Esophagus muscularis mucosa (tissue), 4 donors: ENCODE measurements around the gene C2orf92. TPM values are rescaled to one million over a fixed set of nuclear protein-coding genes. Genes with fewer than 3 reads are reported as not detected.
"Not testable (repeated sequence)": the region's sequence is repeated elsewhere in the genome, so short reads cannot be mapped to it uniquely, and the experiment has no call there.

ENCODE experiments used
- DNase-seq: peaks from one replicate; pipeline ENCODE4 v3.0.0-alpha.2; 2017; ENCODE audit errors: extremely low spot score
- H3K27ac ChIP-seq, 4 donors: fragments of 200-600 bp; sonication (generic); replicated peaks in 1 of 4; 1 replicate in 3 of 4; 2 replicates in 1 of 4; pipeline ENCODE4 v1.5.1; 2016 to 2019; ENCODE audit warnings: mild to moderate bottlenecking in 1 of 4
- H3K27me3 ChIP-seq, 4 donors: fragments of 200-600 bp; sonication (generic); one replicate each; pipeline versions ENCODE4 v1.5.1 to v1.6.0; 2016 to 2019
- H3K36me3 ChIP-seq, 4 donors: fragments of 200-600 bp; sonication (generic); one replicate each; pipeline ENCODE4 v1.5.1; 2016 to 2019
- H3K4me1 ChIP-seq, 4 donors: fragments of 200-600 bp; sonication (generic); one replicate each; pipeline ENCODE4 v1.5.1; 2016 to 2019
- H3K4me3 ChIP-seq, 4 donors: fragments of 200-600 bp; sonication (generic); 1 replicate in 2 of 4; 2 replicates in 2 of 4; pipeline ENCODE4 v1.5.1; 2016 to 2019; ENCODE audit warnings: mild to moderate bottlenecking in 4 of 4, moderate library complexity in 1 of 4
- H3K9me3 ChIP-seq, 4 donors: fragments of 200-600 bp; sonication (generic); 1 replicate in 3 of 4; 2 replicates in 1 of 4; pipeline ENCODE4 v1.5.1; 2016 to 2019
- CTCF ChIP-seq, 3 experiments: fragments of 200-600 bp in 2 of 3; fragments of 450-650 bp in 1 of 3; sonication (generic) in 2 of 3; IDR thresholded peaks; one replicate each; pipeline ENCODE4 v1.5.1; 2017 to 2019; ENCODE audit warnings: antibody characterized with exemption in 3 of 3, mild to moderate bottlenecking in 2 of 3, moderate library complexity in 1 of 3
- EP300 ChIP-seq: sonication (generic); formaldehyde crosslinking; IDR thresholded peaks from one replicate; pipeline ENCODE4 v1.6.1; 2017; ENCODE audit warnings: antibody characterized with exemption
- POLR2A ChIP-seq: fragments of 450-650 bp; IDR thresholded peaks from one replicate; pipeline ENCODE4 v1.6.1; 2017; ENCODE audit warnings: antibody characterized with exemption, moderate library complexity, mild to moderate bottlenecking, low read depth
- POLR2AphosphoS5 ChIP-seq, 2 donors: sonication (generic); formaldehyde crosslinking; IDR thresholded peaks; one replicate each; pipeline ENCODE4 v1.6.1; 2017; ENCODE audit warnings: antibody characterized with exemption in 2 of 2
- WGBS: methylation state at CpG from one replicate; pipeline ENCODE4 v1.1.5; 2018; 5-methylcytosine and 5-hydroxymethylcytosine counted together
- intact Hi-C: fragments of 100-400 bp; cut with DNase I; formaldehyde crosslinking; loops from one replicate; pipeline ENCODE4 v1.15.1; 2023
- total RNA-seq, 4 donors: library from RNA; depleted of rRNA; stranded (reverse); fragments of >200 nt; gene quantifications; one replicate each; pipeline versions ENCODE4 v1.1.0 to v1.2.1, GENCODE V29; 2016

Gene C2orf92
- total RNA-seq, 4 donors from 2014 or later: 2.1 to 6.5 (median 3.6) TPM

GRCh38 chr2:97670471-97670870, 958 bp downstream of the C2orf92 start:
- no peak overlapping the region for H3K27ac ChIP-seq
- TF ChIP-seq POLR2A: no peak
- no peak for TF ChIP-seq CTCF (IDR thresholded peaks at IDR 0.05)
- TF ChIP-seq EP300: no peak
- TF ChIP-seq POLR2AphosphoS5 (IDR thresholded peaks at IDR 0.05): no peak
- H3K36me3 ChIP-seq: peaks cover 0 to 5% (median 0%) of the 10 kb centered on the region in 4 donors
- H3K9me3 ChIP-seq: no peaks in the 10 kb centered on the region
- 93% methylated on average over 1 of the region's 1 CpG for WGBS
- no peak overlapping the region for H3K4me3 ChIP-seq
- DNase-seq: no peak
- intact Hi-C loops: no loop called here
- H3K4me1 ChIP-seq: no peaks in the 10 kb centered on the region
- no peaks in the 10 kb centered on the region for H3K27me3 ChIP-seq

- TF ChIP-seq CTCF (IDR thresholded peaks at IDR 0.05) (no peak), POLR2A (no peak), POLR2AphosphoS5 (IDR thresholded peaks at IDR 0.05) (no peak), EP300 (no peak)
- Histone ChIP-seq H3K36me3 (peaks cover 0 to 5% (median 2%) of the 10 kb centered on the region in 4 donors), H3K27me3 (no peaks in the 10 kb centered on the region), H3K27ac (no peak overlapping the region), H3K4me1 (no peaks in the 10 kb centered on the region), H3K9me3 (no peaks in the 10 kb centered on the region), H3K4me3 (no peak overlapping the region)
- intact Hi-C loops: no loop called here
- DNase-seq: no peak
- 96% methylated on average over 5 of the region's 7 CpGs for WGBS
Observed at GRCh38 chr2:97671526-97671925, 2.0 kb downstream of the C2orf92 start.

GRCh38 chr2:97672606-97673140, 3.2 kb downstream of the C2orf92 start:
- DNase-seq, intact Hi-C loops, H3K9me3 ChIP-seq, H3K27me3 ChIP-seq, H3K4me3 ChIP-seq, H3K27ac ChIP-seq, H3K36me3 ChIP-seq, H3K4me1 ChIP-seq: not testable (repeated sequence)
- WGBS: 95% methylated on average over 4 of the region's 6 CpGs

GRCh38 chr2:97673182-97673914, 3.8 kb downstream of the C2orf92 start:
- Histone ChIP-seq H3K4me3 (no peak overlapping the region), H3K27ac (no peak overlapping the region), H3K36me3 (peaks cover 0 to 4% (median 2%) of the 10 kb centered on the region in 4 donors), H3K9me3 (no peaks in the 10 kb centered on the region), H3K27me3 (no peaks in the 10 kb centered on the region), H3K4me1 (no peaks in the 10 kb centered on the region)
- 85% methylated on average over 8 of the region's 9 CpGs for WGBS
- intact Hi-C loops: no loop called here
- TF ChIP-seq EP300 (no peak), CTCF (IDR thresholded peaks at IDR 0.05) (no peak), POLR2AphosphoS5 (IDR thresholded peaks at IDR 0.05) (no peak), POLR2A (no peak)
- no peak for DNase-seq

- H3K9me3 ChIP-seq: no peaks in the 10 kb centered on the region
- H3K36me3 ChIP-seq: peaks cover 0 to 4% (median 0%) of the 10 kb centered on the region in 4 donors
- no peaks in the 10 kb centered on the region for H3K27me3 ChIP-seq
- no peaks in the 10 kb centered on the region for H3K4me1 ChIP-seq
- DNase-seq: no peak
- no peak overlapping the region for H3K4me3 ChIP-seq
- TF ChIP-seq POLR2A (no peak), CTCF (IDR thresholded peaks at IDR 0.05) (no peak), EP300 (no peak), POLR2AphosphoS5 (IDR thresholded peaks at IDR 0.05) (no peak)
- intact Hi-C loops: no loop called here
- no peak overlapping the region for H3K27ac ChIP-seq
- WGBS: 75% methylated on average over 8 of the region's 8 CpGs
Observed at GRCh38 chr2:97673915-97674283, 4.4 kb downstream of the C2orf92 start.
